ENCODE results near the gene LTBP4.

DNA sequence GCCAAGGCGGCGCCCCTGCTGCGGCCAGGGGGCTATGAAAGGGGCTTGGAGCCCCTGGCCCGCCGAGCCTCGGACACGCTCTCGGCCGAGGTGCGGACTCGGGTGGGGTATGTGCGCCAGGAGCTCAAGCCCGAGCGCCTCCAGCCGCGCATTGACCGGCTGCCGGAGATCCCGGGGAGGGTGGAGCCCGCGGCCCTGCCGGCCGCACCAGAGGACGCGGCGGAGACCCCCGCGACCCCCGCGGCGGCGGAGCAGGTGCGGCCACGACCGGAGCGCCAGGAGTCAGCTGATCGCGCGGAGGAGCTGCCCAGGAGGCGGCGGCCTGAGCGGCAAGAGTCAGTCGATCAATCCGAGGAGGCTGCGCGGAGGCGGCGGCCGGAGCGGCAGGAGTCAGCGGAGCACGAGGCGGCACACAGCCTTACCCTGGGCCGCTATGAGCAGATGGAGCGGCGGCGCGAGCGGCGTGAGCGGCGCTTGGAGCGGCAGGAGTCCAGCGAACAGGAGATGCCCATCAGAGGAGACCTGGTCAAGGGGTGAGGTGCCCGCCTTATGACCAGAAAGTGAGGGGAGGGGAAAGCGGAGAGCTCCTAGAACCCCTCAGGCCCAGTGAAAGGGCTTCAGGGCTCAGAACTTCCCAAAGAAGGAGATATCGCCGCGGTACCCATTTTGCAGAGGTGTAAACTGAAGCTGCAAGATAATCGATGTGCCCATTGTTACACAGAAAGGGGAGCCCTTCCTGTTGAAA, 33.2 kb upstream of the LTBP4 start:
- TF ChIP-seq, protein P1, sequence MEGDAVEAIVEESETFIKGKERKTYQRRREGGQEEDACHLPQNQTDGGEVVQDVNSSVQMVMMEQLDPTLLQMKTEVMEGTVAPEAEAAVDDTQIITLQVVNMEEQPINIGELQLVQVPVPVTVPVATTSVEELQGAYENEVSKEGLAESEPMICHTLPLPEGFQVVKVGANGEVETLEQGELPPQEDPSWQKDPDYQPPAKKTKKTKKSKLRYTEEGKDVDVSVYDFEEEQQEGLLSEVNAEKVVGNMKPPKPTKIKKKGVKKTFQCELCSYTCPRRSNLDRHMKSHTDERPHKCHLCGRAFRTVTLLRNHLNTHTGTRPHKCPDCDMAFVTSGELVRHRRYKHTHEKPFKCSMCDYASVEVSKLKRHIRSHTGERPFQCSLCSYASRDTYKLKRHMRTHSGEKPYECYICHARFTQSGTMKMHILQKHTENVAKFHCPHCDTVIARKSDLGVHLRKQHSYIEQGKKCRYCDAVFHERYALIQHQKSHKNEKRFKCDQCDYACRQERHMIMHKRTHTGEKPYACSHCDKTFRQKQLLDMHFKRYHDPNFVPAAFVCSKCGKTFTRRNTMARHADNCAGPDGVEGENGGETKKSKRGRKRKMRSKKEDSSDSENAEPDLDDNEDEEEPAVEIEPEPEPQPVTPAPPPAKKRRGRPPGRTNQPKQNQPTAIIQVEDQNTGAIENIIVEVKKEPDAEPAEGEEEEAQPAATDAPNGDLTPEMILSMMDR (IDR thresholded peaks at IDR 0.05), result no peak
- TF ChIP-seq TEAD4 (IDR thresholded peaks at IDR 0.05; ENCODE audit: borderline replicate concordance, insufficient read depth), result no peak
- TF ChIP-seq EP300 (IDR thresholded peaks at IDR 0.05; ENCODE audit: borderline replicate concordance in 1 of 2, low read depth in 1 of 2, low read length in 1 of 2), result no peak
- no peak for TF ChIP-seq SIN3A (IDR thresholded peaks at IDR 0.05; ENCODE audit: borderline replicate concordance, low read depth, low read length)
- no peak for TF ChIP-seq EZH2phosphoT487 (IDR thresholded peaks at IDR 0.05; ENCODE audit: borderline replicate concordance, low read depth)
- TF ChIP-seq RAD21 (IDR thresholded peaks at IDR 0.05; ENCODE audit: low read length), result no peak
- TF ChIP-seq, protein P2, sequence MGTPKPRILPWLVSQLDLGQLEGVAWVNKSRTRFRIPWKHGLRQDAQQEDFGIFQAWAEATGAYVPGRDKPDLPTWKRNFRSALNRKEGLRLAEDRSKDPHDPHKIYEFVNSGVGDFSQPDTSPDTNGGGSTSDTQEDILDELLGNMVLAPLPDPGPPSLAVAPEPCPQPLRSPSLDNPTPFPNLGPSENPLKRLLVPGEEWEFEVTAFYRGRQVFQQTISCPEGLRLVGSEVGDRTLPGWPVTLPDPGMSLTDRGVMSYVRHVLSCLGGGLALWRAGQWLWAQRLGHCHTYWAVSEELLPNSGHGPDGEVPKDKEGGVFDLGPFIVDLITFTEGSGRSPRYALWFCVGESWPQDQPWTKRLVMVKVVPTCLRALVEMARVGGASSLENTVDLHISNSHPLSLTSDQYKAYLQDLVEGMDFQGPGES (IDR thresholded peaks at IDR 0.05; ENCODE audit: low read depth, low read length), result no peak
- TF ChIP-seq, protein P3, sequence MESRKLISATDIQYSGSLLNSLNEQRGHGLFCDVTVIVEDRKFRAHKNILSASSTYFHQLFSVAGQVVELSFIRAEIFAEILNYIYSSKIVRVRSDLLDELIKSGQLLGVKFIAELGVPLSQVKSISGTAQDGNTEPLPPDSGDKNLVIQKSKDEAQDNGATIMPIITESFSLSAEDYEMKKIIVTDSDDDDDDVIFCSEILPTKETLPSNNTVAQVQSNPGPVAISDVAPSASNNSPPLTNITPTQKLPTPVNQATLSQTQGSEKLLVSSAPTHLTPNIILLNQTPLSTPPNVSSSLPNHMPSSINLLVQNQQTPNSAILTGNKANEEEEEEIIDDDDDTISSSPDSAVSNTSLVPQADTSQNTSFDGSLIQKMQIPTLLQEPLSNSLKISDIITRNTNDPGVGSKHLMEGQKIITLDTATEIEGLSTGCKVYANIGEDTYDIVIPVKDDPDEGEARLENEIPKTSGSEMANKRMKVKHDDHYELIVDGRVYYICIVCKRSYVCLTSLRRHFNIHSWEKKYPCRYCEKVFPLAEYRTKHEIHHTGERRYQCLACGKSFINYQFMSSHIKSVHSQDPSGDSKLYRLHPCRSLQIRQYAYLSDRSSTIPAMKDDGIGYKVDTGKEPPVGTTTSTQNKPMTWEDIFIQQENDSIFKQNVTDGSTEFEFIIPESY (IDR thresholded peaks at IDR 0.05; ENCODE audit: borderline replicate concordance, low read depth), result no peak
- TF ChIP-seq POLR2AphosphoS5 (IDR thresholded peaks at IDR 0.05; ENCODE audit: low read depth, low read length), result no peak
- TF ChIP-seq MXI1 (IDR thresholded peaks at IDR 0.05; ENCODE audit: low read depth, low read length), result no peak
- TF ChIP-seq GABPA (IDR thresholded peaks at IDR 0.05; ENCODE audit: low read depth), result no peak
